Measurements from ENCODE around the gene TRIM46.
A peak's percentile ranks its signal among the peaks of the same experiment; 100 is the strongest.

TRIM46 gene

DNA sequence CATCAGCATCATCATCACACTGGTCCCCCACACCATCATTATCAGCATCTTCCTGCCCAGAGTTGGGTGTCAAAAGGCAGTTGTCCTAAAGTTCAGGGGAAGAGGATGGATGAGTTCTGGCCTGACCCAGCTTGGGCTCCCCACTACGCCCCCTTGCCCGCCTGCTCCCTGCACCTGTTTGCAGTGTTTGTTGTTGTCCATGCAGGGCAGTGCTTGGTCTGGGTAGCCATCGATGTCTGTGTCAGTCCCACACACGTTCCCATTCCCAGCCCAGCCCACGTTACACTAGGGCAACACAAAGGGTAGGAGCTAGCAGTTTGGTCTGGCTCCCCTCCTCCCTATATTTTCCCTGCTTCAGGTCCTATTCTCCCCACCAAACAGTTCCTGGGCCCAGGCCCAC is 27.3 kb downstream of the TRIM46 start:
- TF ChIP-seq, protein P1, sequence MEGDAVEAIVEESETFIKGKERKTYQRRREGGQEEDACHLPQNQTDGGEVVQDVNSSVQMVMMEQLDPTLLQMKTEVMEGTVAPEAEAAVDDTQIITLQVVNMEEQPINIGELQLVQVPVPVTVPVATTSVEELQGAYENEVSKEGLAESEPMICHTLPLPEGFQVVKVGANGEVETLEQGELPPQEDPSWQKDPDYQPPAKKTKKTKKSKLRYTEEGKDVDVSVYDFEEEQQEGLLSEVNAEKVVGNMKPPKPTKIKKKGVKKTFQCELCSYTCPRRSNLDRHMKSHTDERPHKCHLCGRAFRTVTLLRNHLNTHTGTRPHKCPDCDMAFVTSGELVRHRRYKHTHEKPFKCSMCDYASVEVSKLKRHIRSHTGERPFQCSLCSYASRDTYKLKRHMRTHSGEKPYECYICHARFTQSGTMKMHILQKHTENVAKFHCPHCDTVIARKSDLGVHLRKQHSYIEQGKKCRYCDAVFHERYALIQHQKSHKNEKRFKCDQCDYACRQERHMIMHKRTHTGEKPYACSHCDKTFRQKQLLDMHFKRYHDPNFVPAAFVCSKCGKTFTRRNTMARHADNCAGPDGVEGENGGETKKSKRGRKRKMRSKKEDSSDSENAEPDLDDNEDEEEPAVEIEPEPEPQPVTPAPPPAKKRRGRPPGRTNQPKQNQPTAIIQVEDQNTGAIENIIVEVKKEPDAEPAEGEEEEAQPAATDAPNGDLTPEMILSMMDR (IDR thresholded peaks at IDR 0.05; ENCODE audit: borderline replicate concordance, control extremely low read depth, extremely low read depth, insufficient read depth, missing control alignments): no peak
- no peak for DNase-seq (ENCODE audit: low spot score)
- in situ Hi-C loops (cut with MboI; ENCODE audit: low sequenced_read_pairs, unreplicated experiment): no loop called here

DNA sequence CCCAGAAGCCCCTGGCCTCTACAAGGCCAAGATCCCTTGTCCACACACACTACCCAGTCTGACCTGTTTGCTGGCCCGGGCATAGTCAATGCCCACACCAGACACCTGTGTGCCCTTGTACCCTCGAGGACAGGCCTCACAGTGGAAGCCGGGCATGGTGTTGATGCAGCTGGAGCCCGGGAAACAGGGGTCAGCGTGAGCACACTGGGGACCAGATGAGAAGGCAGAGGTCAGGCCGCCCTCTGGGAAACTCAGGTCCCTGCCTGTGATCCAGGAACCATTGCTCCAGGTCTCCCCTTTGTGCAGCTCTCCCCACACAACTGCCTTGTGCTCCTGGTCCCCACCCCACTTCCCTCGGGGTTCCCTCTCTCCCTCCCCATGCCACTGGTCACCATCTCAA is 28.5 kb downstream of the TRIM46 start:
- DNase-seq (ENCODE audit: low spot score): no peak
- in situ Hi-C loops (cut with MboI; ENCODE audit: low sequenced_read_pairs, unreplicated experiment): no loop called here
- TF ChIP-seq, protein P1 (IDR thresholded peaks at IDR 0.05; ENCODE audit: borderline replicate concordance, control extremely low read depth, extremely low read depth, insufficient read depth, missing control alignments): no peak

GRCh38 chr1:155202731-155203515 is 29.3 kb downstream of the TRIM46 start:
- in situ Hi-C loops (cut with MboI; ENCODE audit: low sequenced_read_pairs, unreplicated experiment): no loop called here
- TF ChIP-seq, protein P1 (IDR thresholded peaks at IDR 0.05; ENCODE audit: borderline replicate concordance, control extremely low read depth, extremely low read depth, insufficient read depth, missing control alignments): no peak
- no peak for DNase-seq (ENCODE audit: low spot score)

DNA sequence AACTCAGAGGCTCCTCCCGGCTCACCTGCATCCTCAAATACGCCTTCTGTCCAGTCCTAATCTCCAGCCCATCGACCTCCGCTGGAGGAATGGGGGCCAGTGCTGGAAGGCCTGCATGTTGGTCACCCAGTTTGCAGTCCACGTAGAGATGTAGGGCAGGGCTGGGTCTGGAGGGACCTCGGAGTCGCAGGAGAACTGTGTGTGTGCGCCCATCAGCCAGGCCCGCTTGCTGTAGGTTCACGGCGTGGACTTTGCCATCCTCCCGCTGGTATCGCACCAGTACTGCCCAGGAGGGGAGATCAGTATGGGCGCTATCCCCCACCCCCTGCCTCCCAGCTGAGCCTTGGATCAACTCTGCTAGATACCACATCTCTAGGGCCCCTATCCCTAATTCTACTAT is 31.4 kb downstream of the TRIM46 start:
- in situ Hi-C loops (cut with MboI; ENCODE audit: low sequenced_read_pairs, unreplicated experiment): no loop called here
- DNase-seq (ENCODE audit: low spot score): no peak

GRCh38 chr1:155205969-155206593 is 32.4 kb downstream of the TRIM46 start:
- in situ Hi-C loops (cut with MboI; ENCODE audit: low sequenced_read_pairs, unreplicated experiment): no loop called here
- DNase-seq (ENCODE audit: low spot score): no peak
- TF ChIP-seq, protein P1 (IDR thresholded peaks at IDR 0.05; ENCODE audit: borderline replicate concordance, control extremely low read depth, extremely low read depth, insufficient read depth, missing control alignments): no peak

More for the DNA sequence above, 31.4 kb downstream of the TRIM46 start:
- TF ChIP-seq, protein P1 (IDR thresholded peaks at IDR 0.05; ENCODE audit: borderline replicate concordance, control extremely low read depth, extremely low read depth, insufficient read depth, missing control alignments): no peak

GRCh38 chr1:155206891-155207805 is 33.5 kb downstream of the TRIM46 start:
- DNase-seq (ENCODE audit: low spot score): peak; percentile 87
- TF ChIP-seq, protein P1 (IDR thresholded peaks at IDR 0.05; ENCODE audit: borderline replicate concordance, control extremely low read depth, extremely low read depth, insufficient read depth, missing control alignments): peak; percentile 71
- in situ Hi-C loops (cut with MboI; ENCODE audit: low sequenced_read_pairs, unreplicated experiment): no loop called here

Data from GM13976 (cell line).